Measurements from ENCODE around the gene CALU. TPM values are rescaled to one million over a fixed set of nuclear protein-coding genes. Genes with fewer than 3 reads are reported as not detected.

Gene CALU
- total RNA-seq, 2 experiments from 2014 or later, result 28.4 to 29.9 TPM

- no peak for TF ChIP-seq CTCF (IDR thresholded peaks at IDR 0.05)
- no peaks in the 10 kb centered on the region for H3K4me1 ChIP-seq (ENCODE audit: insufficient read depth, low read length)
- H3K27me3 ChIP-seq (ENCODE audit: control insufficient read depth in 1 of 2, insufficient read depth in 2 of 2, low read length in 2 of 2), result no peaks in the 10 kb centered on the region
- H3K27ac ChIP-seq (ENCODE audit: low read depth in 1 of 2, low read length in 2 of 2), result no peak overlapping the region
- H3K36me3 Mint-ChIP-seq (ENCODE audit: low read depth), result no peaks in the 10 kb centered on the region
- DNase-seq, result no peak
- H3K27me3 Mint-ChIP-seq, result no peaks in the 10 kb centered on the region
- no peak overlapping the region for H3K4me3 Mint-ChIP-seq
- H3K9me3 Mint-ChIP-seq, result peaks cover 7% of the 10 kb centered on the region
- H3K4me3 ChIP-seq (ENCODE audit: low read length), result no peak overlapping the region
- ATAC-seq (ENCODE audit: poor library complexity), result no peak
- no peaks in the 10 kb centered on the region for H3K4me1 Mint-ChIP-seq (ENCODE audit: low read depth)
- no peak overlapping the region for H3K27ac Mint-ChIP-seq
- H3K9me3 ChIP-seq (ENCODE audit: control insufficient read depth in 1 of 2, insufficient read depth in 1 of 2, low read length in 2 of 2), result peaks cover 11 to 16% of the 10 kb centered on the region in 2 experiments
- ChIA-PET CTCF (interaction anchor here (0.6 to 1.5 kb wide), 3 partner anchors 14 to 30 kb away, joined by 3 read pairs; no protein-coding TSS in a partner anchor), POLR2A (no interaction called here)
- intact Hi-C loops (cut with DNase I, micrococcal nuclease), result no loop called here
- H3K36me3 ChIP-seq (ENCODE audit: insufficient read depth, low read length), result no peaks in the 10 kb centered on the region
These were observed 42.0 kb downstream of the CALU start for GRCh38 chr7:128781126-128781525.

- H3K27me3 ChIP-seq (ENCODE audit: control insufficient read depth in 1 of 2, insufficient read depth in 2 of 2, low read length in 2 of 2), result no peaks in the 10 kb centered on the region
- ATAC-seq (ENCODE audit: poor library complexity) (no peak), DNase-seq (no peak)
- no peak overlapping the region for H3K4me3 Mint-ChIP-seq
- TF ChIP-seq CTCF (IDR thresholded peaks at IDR 0.05), result no peak
- intact Hi-C loops (cut with DNase I, micrococcal nuclease), result no loop called here
- no peak overlapping the region for H3K4me3 ChIP-seq (ENCODE audit: low read length)
- H3K27me3 Mint-ChIP-seq, result no peaks in the 10 kb centered on the region
- no peaks in the 10 kb centered on the region for H3K36me3 ChIP-seq (ENCODE audit: insufficient read depth, low read length)
- CTCF ChIA-PET, result interaction anchor here (0.7 kb wide), 1 partner anchor 25 kb away, joined by 3 read pairs; no protein-coding TSS in a partner anchor
- no peak overlapping the region for H3K27ac Mint-ChIP-seq
- peaks cover 10 to 11% of the 10 kb centered on the region in 2 experiments for H3K9me3 ChIP-seq (ENCODE audit: control insufficient read depth in 1 of 2, insufficient read depth in 1 of 2, low read length in 2 of 2)
- no peaks in the 10 kb centered on the region for H3K36me3 Mint-ChIP-seq (ENCODE audit: low read depth)
- no peak overlapping the region for H3K27ac ChIP-seq (ENCODE audit: low read depth in 1 of 2, low read length in 2 of 2)
- H3K4me1 ChIP-seq (ENCODE audit: insufficient read depth, low read length), result no peaks in the 10 kb centered on the region
- H3K9me3 Mint-ChIP-seq, result peaks cover 4% of the 10 kb centered on the region
- H3K4me1 Mint-ChIP-seq (ENCODE audit: low read depth), result no peaks in the 10 kb centered on the region
- POLR2A ChIA-PET, result no interaction called here
These were observed 42.7 kb downstream of the CALU start for GRCh38 chr7:128781851-128782250.

GRCh38 chr7:128783143-128783861 is 44.1 kb downstream of the CALU start:
- H3K36me3 ChIP-seq (ENCODE audit: insufficient read depth, low read length), result no peaks in the 10 kb centered on the region
- no peaks in the 10 kb centered on the region for H3K27me3 Mint-ChIP-seq
- H3K27ac ChIP-seq (ENCODE audit: low read depth in 1 of 2, low read length in 2 of 2), result no peak overlapping the region
- no peaks in the 10 kb centered on the region for H3K36me3 Mint-ChIP-seq (ENCODE audit: low read depth)
- no peaks in the 10 kb centered on the region for H3K4me1 Mint-ChIP-seq (ENCODE audit: low read depth)
- no peak for ATAC-seq (ENCODE audit: poor library complexity)
- ChIA-PET CTCF (no interaction called here), POLR2A (no interaction called here)
- peaks cover 0 to 9% of the 10 kb centered on the region in 2 experiments for H3K9me3 ChIP-seq (ENCODE audit: control insufficient read depth in 1 of 2, insufficient read depth in 1 of 2, low read length in 2 of 2)
- H3K4me1 ChIP-seq (ENCODE audit: insufficient read depth, low read length), result no peaks in the 10 kb centered on the region
- no peak for DNase-seq
- H3K4me3 ChIP-seq (ENCODE audit: low read length), result no peak overlapping the region
- no peaks in the 10 kb centered on the region for H3K27me3 ChIP-seq (ENCODE audit: control insufficient read depth in 1 of 2, insufficient read depth in 2 of 2, low read length in 2 of 2)
- H3K4me3 Mint-ChIP-seq, result no peak overlapping the region
- intact Hi-C loops (cut with DNase I, micrococcal nuclease), result no loop called here
- H3K27ac Mint-ChIP-seq, result no peak overlapping the region
- no peak for TF ChIP-seq CTCF (IDR thresholded peaks at IDR 0.05)
- H3K9me3 Mint-ChIP-seq, result no peaks in the 10 kb centered on the region
